22Rv1 (cell line): ENCODE measurements around the gene CRELD2.

Experiments
- CTCF ChIP-seq: fragments of 450-650 bp; IDR thresholded peaks from 2 replicates; pipeline ENCODE4 v1.5.1; 2017; ENCODE audit warnings: mild to moderate bottlenecking
- ZFX ChIP-seq: fragments of 450-650 bp; IDR thresholded peaks from 2 replicates; pipeline ENCODE4 v1.6.1; 2017; ENCODE audit warnings: antibody characterized with exemption, borderline replicate concordance

- TF ChIP-seq CTCF: no peak
- TF ChIP-seq ZFX: no peak
Measured at GRCh38 chr22:49909476-49910205, 8.8 kb upstream of the CRELD2 start.
